Esophagus squamous epithelium (tissue), 4 donors: ENCODE results near the gene HDGFL2.

Experiments
- CTCF ChIP-seq, 6 experiments: fragments of 450-650 bp in 4 of 6; fragments of 200-600 bp in 2 of 6; sonication (generic) in 2 of 6; IDR thresholded peaks; one replicate each; pipeline ENCODE4 v1.5.1; 2016 to 2019; ENCODE audit warnings: antibody characterized with exemption in 6 of 6, mild to moderate bottlenecking in 4 of 6, moderate library complexity in 4 of 6
- POLR2A ChIP-seq, 4 donors: fragments of 450-650 bp; IDR thresholded peaks; one replicate each; pipeline ENCODE4 v1.6.1; 2017; ENCODE audit warnings: antibody characterized with exemption in 4 of 4, mild to moderate bottlenecking in 4 of 4, moderate library complexity in 3 of 4

GRCh38 chr19:4510435-4511255 is 38.5 kb downstream of the HDGFL2 start:
- no peak for TF ChIP-seq CTCF (IDR thresholded peaks at IDR 0.05)
- TF ChIP-seq POLR2A (IDR thresholded peaks at IDR 0.05) = no peak
